ENCODE measurements around the gene SAA2.
"Not testable (repeated sequence)": the region's sequence is repeated elsewhere in the genome, so short reads cannot be mapped to it uniquely, and the experiment has no call there.

Gene SAA2

DNA sequence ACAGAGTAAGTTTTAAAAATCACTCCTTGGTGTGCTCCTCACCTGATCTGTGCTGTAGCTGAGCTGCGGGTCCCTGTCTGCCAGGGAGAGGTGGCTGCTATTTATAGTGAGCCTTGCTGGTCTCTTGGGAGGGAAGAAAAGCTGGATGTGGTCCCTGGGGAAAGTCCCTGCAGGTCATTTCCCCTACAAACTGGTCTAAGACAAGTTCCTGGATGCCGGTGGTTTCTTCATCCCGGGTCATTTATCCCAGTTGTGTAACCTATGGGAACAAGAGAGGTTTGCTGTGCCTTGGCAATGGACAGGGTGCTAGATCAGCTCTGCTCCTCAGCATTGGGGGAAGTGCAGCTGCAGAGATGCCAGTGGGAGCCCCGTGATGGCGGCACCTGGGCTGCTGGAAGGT is at the start of gene SAA2:
SAA2 (minus strand) TSS at position 108 of the 400 bp plus-strand sequence. CDS start 657 bp downstream, outside the sequence.
- DNase-seq (ENCODE audit: low read depth in 3 of 3) = no peak

DNA sequence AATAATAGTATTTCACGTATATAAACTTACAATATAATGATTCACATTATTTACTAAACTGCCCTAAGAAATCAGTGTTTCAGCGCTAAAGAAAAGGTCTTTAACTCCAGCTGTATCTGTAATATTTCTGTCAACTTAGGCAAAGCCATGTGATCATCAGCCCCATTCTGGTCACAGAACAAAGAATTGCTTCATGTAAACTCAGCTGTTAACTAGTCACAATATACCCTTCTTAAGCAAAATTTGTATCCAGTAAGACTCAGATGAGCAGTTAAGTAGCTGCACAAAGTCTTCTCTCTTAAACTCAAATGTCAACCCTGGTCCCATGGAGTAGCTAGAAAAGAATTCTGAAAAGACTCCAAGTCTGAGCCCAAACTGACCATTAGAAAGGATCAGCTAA is 46.8 kb upstream of the SAA2 start:
- DNase-seq (ENCODE audit: low read depth in 3 of 3) = no peak

DNA sequence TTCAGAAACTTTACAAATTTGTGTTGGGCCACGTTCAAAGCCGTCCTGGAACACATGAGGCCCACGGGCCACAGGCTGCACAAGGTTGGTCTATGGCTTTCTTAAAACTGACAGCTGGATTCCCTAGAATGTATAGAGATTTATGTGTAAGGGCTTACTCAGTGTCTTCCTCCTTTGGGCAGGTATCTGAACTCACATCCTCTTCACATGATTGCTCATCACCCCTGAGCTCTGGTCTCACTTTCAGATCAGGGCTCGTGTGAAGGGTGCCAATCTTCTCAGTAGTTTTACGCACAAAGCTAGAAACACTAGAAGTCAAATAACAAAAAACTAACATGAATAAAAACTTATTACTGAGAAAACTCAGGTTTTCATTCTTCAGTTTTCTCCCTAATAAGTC is 46.4 kb upstream of the SAA2 start:
- no peak for DNase-seq (ENCODE audit: low read depth in 3 of 3)

DNA sequence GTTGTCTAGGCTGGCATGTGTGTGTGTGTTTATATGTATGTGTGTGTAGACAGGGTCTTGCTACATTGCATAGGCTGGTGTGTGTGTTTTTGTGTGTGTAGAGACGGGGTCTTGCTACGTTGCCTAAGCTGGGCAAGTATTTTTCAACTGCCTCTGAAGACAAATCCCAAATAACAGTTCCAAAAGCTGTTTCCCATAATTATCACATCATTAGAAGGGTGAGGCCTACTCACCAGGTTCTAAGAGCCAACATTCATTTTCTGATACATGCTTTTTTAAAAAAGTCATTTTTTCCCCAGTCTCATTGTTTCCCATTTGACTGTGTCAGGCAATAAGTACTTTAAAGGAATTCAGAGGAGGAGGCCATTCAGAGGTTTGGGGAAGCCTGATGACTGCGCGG is 40.4 kb upstream of the SAA2 start:
- DNase-seq (ENCODE audit: low read depth in 3 of 3) = no peak

DNA sequence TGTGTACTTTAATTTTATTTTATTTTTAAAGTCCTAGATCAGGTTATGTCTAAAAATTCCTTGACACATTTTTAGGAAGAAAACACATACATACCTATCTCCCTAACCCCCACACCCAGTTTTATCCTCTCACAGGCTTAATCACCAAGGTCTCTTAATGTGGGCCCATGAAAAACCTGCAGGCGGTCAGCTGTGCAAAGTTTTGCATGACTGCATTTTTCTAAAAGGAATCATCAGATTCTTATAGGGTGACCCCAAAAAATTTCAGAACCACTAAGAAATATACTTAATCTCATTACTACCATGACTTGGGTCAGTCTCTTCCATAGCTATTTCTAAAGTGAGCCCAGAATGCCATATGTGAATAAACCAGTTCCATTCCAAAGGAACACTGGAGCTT is 37.4 kb upstream of the SAA2 start:
- no peak for DNase-seq (ENCODE audit: low read depth in 3 of 3)

DNA sequence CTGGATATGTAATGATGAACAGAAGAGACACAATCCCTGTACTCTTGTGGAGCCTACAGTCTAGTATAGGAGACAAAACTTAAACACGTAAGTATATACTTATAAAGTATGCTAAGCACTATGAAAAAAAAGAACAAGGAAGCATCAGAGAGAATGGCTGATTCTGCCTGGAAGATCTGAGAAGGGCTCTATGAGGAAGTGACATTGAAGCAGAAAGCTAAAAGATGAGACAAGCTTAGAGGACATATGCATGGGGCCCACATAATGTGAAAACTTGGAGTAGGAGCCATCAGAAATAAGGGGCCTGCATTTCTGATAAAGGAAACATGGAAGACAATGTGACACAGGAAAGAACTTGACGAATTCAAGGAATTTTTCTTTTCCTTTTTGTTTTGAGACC is 34.2 kb upstream of the SAA2 start:
- DNase-seq (ENCODE audit: low read depth in 3 of 3) = no peak

DNA sequence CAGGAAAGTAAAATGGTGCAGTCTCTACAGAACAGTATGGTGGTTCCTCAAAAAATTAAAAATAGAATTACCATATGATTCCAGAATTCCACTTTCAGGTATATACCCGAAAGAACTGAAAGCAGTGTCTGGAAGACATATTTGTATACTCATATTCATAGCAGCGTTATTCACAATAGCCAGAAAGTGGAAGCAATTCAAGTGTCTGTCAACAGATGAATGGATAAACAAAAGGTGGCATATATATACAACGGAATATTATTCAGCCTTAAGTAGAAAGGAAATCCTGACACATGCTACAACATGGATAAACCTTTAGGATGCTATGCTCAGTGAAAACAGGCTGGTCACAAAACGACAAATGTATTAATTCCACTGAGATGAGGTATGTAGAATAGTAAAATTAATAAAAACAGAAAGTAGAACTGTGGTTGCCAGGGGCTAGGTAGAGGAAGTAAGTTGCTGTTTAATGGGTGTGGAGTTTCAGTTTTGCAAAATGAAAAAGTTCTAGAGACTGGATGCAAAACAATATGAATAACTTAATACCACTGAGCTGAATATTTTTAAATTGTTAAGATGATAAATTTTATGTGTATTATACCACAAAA is 32.1 kb upstream of the SAA2 start:
- no peak for DNase-seq (ENCODE audit: low read depth in 3 of 3)

DNA sequence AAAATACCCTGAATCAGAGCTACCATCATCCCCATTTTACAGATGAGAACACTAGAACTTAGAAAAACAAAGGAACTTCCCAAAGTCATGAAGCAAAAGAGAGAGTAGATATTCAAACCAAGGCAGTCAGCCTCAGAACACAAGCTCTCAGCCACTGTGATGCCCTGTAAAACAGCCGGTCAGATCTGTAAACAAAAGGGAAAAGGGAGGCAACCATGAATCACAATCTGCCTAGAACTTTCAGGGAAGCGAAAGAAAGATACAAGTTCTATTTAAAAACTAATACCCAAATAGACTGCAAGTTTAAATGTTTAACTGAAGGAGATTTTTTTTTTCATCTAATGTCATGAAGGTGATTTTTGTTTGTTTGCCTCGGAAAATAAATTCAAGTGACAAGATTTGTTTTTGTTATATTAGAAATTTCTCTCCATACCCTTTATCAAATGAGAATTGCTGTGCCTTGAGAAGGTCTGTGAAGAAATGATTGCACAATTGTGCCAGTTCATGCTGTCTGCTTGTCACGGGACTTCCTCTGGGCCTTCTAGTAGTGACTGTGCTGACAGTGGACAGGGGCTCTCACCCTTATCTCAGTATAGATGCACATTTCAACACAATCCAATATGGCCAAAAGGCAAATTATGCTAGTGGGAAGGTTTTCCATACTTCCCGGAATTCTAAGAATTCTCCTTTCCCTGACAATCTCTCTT is 29.2 kb upstream of the SAA2 start:
- no peak for DNase-seq (ENCODE audit: low read depth in 3 of 3)

DNA sequence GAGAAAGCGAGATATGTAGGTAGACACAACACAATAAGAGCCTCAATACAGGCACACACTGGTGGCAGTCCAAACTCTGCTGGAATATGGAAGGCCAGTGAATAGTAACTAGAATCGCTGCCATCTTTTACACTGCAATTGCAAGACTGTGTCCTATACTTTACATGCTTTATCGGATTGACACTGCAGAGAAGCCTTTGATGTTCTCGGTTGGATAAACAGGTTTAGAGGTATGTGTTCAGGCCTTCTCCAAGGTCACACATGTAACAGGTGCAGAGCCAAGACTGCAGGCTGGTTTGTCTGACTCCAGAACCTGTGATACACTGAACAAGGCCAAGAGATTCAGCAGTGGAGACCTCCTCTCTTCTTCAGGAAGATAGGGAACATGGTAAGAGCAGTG is 22.7 kb upstream of the SAA2 start:
- no peak for DNase-seq (ENCODE audit: low read depth in 3 of 3)

DNA sequence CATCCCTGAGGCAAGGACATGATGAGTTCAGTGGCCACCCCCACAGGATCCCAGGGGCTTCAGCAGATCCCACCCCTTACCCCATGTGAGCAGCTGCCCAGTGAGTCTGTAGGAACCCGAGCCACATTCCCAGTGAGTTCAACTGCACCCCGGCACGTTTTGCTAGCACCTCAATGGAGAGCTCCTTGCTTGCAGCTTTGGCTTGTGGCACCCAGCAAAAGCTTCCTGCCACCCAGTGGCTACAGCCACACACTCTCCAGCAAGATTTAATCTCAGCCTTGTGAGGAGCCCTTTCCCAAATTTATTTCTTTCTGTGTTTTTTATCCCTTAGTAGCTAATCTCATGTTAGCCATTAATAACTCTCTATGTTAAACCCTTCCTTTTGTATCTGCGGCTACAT is 21.6 kb upstream of the SAA2 start:
- no peak for DNase-seq (ENCODE audit: low read depth in 3 of 3)

DNA sequence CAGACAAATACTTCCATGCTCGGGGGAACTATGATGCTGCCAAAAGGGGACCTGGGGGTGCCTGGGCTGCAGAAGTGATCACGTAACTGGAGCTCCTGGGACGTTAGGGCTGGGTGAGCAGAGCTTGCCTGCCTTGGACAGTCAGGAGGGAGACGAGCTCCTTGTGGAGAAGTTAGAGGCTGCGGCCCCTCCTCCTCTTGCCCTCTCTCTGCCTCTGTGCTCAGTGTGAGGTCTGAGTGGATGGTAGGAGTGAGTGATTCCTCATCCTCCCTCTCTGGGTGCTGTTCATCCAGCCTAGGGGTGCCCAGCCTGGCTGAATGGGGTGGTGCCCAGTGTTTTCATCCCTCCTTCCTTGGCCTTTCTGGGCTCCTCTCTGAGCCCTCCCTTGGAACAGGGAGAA is 20.8 kb upstream of the SAA2 start:
- DNase-seq (ENCODE audit: low read depth in 3 of 3) = not testable (repeated sequence)

DNA sequence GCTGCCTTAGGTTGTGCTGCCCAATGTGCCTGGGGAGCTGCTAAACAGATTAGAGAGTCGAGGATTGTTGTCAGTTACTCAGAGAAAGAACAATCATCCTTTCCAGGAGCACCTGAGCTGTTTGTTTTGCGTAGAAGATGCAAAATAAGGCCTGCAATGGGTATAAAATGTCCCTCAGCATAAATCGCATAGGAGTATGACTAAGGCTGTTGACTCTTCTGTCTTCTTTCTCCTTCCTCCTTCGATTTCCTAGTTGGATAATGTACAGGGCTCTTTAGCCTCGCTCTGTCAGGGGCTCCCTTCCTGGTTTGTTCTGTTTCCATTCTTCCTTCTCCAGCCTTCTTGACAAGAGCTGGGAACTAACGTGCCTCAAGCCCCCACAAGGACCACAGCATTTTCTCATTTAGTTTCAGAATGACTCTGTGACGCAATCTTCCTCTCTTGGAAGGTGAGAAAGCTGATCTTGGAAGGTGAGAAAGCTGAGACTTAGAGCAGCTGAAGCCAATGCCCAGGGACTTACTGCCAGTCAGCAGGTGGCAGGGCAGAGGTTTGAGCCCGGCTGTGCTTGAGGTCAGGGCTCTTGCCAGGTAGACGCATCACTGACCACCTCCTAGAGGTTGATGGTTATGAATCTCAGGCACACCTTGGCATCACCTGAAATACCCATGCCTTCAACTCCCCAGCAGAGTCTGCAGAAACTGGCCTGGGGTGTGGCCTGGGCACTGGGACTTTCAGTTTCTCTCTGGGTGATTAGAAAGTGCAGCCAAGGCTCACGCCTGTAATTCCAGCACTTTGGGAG is 19.1 kb upstream of the SAA2 start:
- DNase-seq (ENCODE audit: low read depth in 3 of 3) = not testable (repeated sequence)

DNA sequence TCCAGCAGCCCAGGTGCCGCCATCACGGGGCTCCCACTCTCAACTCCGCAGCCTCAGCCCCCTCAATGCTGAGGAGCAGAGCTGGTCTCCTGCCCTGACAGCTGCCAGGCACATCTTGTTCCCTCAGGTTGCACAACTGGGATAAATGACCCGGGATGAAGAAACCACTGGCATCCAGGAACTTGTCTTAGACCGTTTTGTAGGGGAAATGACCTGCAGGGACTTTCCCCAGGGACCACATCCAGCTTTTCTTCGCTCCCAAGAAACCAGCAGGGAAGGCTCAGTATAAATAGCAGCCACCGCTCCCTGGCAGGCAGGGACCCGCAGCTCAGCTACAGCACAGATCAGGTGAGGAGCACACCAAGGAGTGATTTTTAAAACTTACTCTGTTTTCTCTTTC is 17.5 kb upstream of the SAA2 start, which contains the start of gene SAA1:
SAA1 (plus strand) TSS at position 316 of the 400 bp plus-strand sequence. CDS start 624 bp downstream, outside the sequence.
- no peak for DNase-seq (ENCODE audit: low read depth in 3 of 3)

DNA sequence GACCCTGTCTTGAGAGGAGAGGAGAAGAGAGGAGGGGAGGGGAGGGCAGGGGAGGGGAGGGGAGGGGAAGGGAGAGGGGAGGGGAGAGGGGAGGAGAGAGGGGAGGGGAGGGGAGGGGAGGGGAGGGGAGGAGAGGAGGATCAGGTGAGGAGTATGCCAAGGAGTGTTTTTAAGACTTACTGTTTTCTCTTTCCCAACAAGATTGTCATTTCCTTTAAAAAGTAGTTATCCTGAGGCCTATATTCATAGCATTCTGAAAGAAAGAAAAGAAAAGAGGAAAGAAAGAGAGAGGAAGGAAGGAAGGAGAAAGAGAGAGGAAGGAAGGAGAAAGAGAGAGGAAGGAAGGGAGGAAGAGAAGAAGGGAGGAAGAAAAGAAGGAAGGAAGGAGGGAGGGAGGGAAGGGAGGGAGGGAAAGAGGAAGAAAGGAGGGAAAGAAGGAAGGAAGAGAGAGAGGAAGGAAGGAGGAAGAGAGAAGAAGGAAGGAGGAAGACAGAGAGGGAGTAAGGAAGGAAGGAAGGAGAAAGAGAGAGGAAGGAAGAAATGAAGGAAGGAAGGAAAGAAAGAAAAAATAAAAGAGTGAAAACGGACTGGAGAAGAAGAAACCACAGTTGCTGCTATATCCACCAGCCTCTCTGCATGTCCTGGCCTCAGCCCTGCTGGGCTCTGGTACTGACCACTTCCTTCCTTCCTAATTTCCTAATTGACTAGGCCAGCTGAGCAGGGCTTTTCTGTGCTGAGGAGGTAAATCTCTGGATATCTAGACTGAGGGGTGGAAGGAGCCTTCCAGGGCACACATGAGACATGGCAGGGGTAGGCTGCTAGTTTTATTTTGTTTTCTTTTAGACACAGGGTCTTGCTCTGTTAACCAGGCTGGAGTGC is 16.4 kb upstream of the SAA2 start:
- DNase-seq (ENCODE audit: low read depth in 3 of 3) = no peak

DNA sequence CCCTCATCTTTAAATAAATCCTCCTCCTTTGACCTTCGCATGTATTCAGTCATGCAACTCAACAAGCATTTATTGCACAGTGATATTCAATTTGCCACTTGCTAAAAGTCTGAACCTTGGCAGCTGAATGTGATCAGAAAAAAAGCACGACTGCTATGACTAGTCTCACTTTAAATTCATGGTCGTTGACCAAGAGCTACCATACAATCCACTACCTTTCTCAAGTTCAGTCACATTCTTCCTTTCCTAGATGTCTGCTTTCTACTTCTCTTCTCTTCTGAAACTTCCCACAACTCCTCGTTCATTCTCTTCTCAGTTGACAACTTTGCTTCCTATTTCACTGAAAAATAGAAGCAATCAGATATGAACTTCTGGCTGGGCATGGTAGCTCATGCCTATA is 15.6 kb upstream of the SAA2 start:
- DNase-seq (ENCODE audit: low read depth in 3 of 3) = no peak

DNA sequence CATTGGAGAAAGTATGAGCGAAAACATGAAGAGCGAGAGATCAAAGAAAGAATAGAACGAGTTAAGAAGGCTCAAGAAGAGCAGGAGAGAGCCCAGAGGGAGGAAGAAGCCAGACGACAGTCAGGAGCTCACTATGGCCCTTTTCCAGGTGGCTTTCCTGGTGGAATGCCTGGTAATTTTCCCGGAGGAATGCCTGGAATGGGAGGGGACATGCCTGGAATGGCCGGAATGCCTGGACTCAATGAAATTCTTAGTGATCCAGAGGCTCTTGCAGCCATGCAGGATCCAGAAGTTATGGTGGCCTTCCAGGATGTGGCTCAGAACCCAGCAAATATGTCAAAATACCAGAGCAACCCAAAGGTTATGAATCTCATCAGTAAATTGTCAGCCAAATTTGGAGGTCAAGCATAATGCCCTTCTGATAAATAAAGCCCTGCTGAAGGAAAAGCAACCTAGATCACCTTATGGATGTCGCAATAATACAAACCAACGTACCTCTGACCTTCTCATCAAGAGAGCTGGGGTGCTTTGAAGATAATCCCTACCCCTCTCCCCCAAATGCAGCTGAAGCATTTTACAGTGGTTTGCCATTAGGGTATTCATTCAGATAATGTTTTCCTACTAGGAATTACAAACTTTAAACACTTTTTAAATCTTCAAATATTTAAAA is 14.3 kb upstream of the SAA2 start:
- not testable (repeated sequence) for DNase-seq (ENCODE audit: low read depth in 3 of 3)

DNA sequence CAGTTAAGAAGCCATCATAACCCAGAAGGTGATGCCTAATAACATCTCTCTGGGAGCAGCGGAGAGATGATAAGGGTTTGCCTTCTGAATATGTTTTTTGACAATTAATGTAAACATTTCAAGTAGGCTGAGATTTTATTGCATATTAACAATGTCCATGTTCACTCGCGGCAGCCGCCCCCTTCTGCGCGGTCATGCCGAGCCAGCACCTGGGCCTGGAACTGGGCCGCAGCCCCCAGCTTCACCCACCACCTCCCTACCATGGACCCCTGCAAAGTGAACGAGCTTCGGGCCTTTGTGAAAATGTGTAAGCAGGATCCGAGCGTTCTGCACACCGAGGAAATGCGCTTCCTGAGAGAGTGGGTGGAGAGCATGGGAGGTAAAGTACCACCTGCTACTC is 13.3 kb upstream of the SAA2 start:
- no peak for DNase-seq (ENCODE audit: low read depth in 3 of 3)

DNA sequence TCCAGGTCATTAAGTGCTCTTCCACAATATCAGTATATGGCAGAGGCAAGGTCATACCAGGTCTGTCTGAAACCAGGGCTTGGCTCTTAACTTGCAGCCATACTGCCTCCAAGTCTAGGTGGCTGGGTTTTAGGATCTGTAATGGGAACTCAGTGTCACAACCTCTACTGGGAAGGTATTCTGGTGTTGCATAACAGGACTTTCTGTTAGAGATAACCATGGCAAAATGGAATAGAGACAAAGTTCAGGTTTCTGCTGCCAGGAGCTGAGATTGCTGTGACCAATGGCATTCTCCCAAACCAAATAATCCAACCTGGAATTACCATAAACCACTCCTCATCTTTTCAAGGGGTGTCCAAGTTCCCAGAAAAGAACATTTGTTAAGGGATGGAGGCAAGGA is 10.8 kb upstream of the SAA2 start:
- DNase-seq (ENCODE audit: low read depth in 3 of 3) = no peak

DNA sequence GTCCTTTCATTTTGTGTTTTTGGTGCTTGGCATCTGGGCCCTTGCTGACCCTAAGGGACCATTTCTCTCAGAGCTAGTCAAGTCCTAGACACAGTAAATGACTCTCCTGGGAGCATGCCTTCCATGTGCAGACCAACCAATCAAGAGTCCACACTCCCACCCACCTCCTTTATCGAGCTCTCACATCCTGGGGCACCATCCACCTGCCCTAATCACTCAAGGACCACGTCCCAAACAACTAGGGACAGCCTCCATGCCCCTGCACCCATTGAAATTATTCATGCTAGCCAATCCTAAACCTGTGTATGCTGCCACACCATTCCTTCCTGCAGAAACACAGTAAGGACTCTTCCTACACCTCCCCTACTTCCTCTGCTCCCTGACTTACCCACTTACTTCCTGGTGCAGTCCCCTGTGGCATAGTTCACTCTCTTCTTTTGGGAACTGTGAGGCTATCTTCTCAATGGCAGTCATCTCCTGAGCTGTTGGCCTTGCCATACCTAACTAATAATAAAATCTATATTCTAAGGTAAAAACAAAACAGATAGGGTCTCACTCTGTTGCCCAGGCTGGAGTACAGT is 6.4 kb upstream of the SAA2 start:
- no peak for DNase-seq (ENCODE audit: low read depth in 3 of 3)

DNA sequence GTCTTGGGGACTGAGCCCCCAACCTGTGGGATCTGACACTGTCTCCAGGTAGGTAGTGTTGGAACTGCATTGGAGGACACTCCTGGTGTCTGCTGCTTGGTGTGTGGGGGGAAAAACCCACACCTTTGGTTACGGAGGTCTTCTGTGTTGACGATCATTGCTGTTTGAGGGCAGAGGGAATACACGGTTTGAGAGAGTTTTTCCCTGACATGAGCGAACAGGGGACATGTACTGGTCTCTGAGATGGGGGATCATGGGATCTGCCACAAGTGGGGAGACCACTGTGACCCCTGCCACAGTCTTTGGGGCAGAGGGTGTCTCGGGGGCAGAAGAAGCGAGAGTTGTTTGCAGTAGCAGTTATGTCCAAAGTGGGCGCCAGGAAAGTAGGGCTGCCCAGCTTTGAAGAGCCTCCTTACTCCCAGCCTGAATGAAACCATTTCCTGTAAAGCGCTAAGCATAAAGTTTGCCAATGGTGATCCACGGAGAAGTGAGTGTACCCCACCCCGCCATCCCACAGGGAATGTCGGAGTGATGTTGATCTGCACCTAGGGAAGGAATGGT is 5.4 kb upstream of the SAA2 start:
- DNase-seq (ENCODE audit: low read depth in 3 of 3) = no peak

DNA sequence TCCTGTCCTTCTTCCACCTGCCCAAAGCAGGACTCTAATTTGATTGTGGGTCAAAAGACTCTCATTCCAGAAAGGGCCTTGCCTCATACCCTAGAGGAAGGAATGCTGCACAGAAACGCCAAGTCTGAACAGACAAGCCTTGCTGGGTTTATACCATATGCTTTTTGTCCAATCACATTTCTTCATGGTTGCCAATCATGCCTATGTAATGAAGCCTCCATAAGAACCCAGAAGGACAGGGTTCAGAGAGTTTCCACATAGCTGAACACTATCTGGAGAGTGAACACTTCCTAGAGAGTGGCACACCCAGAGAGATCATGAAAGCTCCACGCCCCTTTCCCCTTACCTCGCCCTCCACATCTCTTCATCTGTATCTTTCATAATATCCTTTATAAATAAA is 4.8 kb upstream of the SAA2 start:
- DNase-seq (ENCODE audit: low read depth in 3 of 3) = no peak

Data from stimulated activated CD4-positive, alpha-beta T cell treated with anti-CD3 and anti-CD28 coated beads, TNF-alpha, amount 100 ng/mL, for 4 hours (primary cell).